Measurements from ENCODE around the gene GABBR2. TPM values are rescaled to one million over a fixed set of nuclear protein-coding genes. Genes with fewer than 3 reads are reported as not detected.

GABBR2 gene
- total and polyA plus RNA-seq, 12 donors, result 0.17 to 9.0 (median 3.7) TPM

GRCh38 chr9:98437458-98438034, 271.2 kb downstream of the GABBR2 start:
- Histone ChIP-seq H3K4me3 (no peak overlapping the region), H3K4me1 (replicated peaks in 1 of 2) (no peaks in the 10 kb centered on the region), H3K27me3 (no peaks in the 10 kb centered on the region), H3K27ac (no peak overlapping the region), H3K9me3 (replicated peaks in 1 of 3) (no peaks in the 10 kb centered on the region), H3K36me3 (replicated peaks in 1 of 2) (no peaks in the 10 kb centered on the region)
- DNase-seq, result no peak
- intact Hi-C loops (cut with DNase I), result no loop called here
- no peak for TF ChIP-seq POLR2A (IDR thresholded peaks at IDR 0.05)
- TF ChIP-seq CTCF (IDR thresholded peaks at IDR 0.05), result no peak
- WGBS, 4 donors, result 80 to 94% (median 85%) methylated on average over 4 of the region's 4 CpGs

- H3K4me1 ChIP-seq (replicated peaks in 1 of 2), result peaks cover 0 to 7% of the 10 kb centered on the region in 2 donors
- H3K9me3 ChIP-seq (replicated peaks in 1 of 3), result no peaks in the 10 kb centered on the region
- intact Hi-C loops (cut with DNase I), result no loop called here
- H3K27me3 ChIP-seq, result no peaks in the 10 kb centered on the region
- DNase-seq, result no peak
- H3K4me3 ChIP-seq, result no peak overlapping the region
- H3K27ac ChIP-seq, result no peak overlapping the region
- TF ChIP-seq CTCF (IDR thresholded peaks at IDR 0.05) (no peak), POLR2A (IDR thresholded peaks at IDR 0.05) (no peak)
- WGBS, 4 donors, result 74 to 96% (median 86%) methylated on average over 4 of the region's 4 CpGs
- H3K36me3 ChIP-seq (replicated peaks in 1 of 2), result no peaks in the 10 kb centered on the region
Observed at GRCh38 chr9:98432960-98433359, 275.8 kb downstream of the GABBR2 start.

- Histone ChIP-seq H3K4me1 (replicated peaks in 1 of 2) (peaks cover 0 to 7% of the 10 kb centered on the region in 2 donors), H3K4me3 (no peak overlapping the region), H3K27ac (no peak overlapping the region), H3K36me3 (replicated peaks in 1 of 2) (no peaks in the 10 kb centered on the region), H3K27me3 (no peaks in the 10 kb centered on the region), H3K9me3 (replicated peaks in 1 of 3) (no peaks in the 10 kb centered on the region)
- no peak for DNase-seq
- TF ChIP-seq POLR2A (IDR thresholded peaks at IDR 0.05) (no peak), CTCF (IDR thresholded peaks at IDR 0.05) (no peak)
- intact Hi-C loops (cut with DNase I), result no loop called here
- WGBS, 4 donors, result 82 to 87% (median 86%) methylated on average over 6 of the region's 6 CpGs
Observed at GRCh38 chr9:98432134-98432533, 276.6 kb downstream of the GABBR2 start.

- WGBS, 4 donors, result 61 to 71% (median 65%) methylated on average over 3 of the region's 3 CpGs
- intact Hi-C loops (cut with DNase I), result no loop called here
- no peak overlapping the region for H3K4me3 ChIP-seq
- TF ChIP-seq CTCF (IDR thresholded peaks at IDR 0.05) (no peak), POLR2A (IDR thresholded peaks at IDR 0.05) (no peak)
- no peaks in the 10 kb centered on the region for H3K36me3 ChIP-seq (replicated peaks in 1 of 2)
- peak; percentile 19 to 56 (median 37) for DNase-seq
- no peaks in the 10 kb centered on the region for H3K9me3 ChIP-seq (replicated peaks in 1 of 3)
- H3K27ac ChIP-seq, result no peak overlapping the region
- H3K27me3 ChIP-seq, result no peaks in the 10 kb centered on the region
- peaks cover 0 to 7% of the 10 kb centered on the region in 2 donors for H3K4me1 ChIP-seq (replicated peaks in 1 of 2)
Observed at GRCh38 chr9:98430535-98431292, 278.0 kb downstream of the GABBR2 start.

Data from adrenal gland (tissue), 12 donors.